ENCODE data around the gene RCAN2. TPM values are rescaled to one million over a fixed set of nuclear protein-coding genes. Genes with fewer than 3 reads are reported as not detected.
A peak's percentile ranks its signal among the peaks of the same experiment; 100 is the strongest.

The RCAN2 gene
- total RNA-seq, 2 donors from 2014 or later, result 3.6 to 7.0 TPM

GRCh38 chr6:46262928-46263706, 228.1 kb downstream of the RCAN2 start:
- no peak overlapping the region for H3K4me3 ChIP-seq
- intact Hi-C loops (cut with DNase I), result no loop called here
- TF ChIP-seq CTCF (IDR thresholded peaks at IDR 0.05), result no peak
- no peaks in the 10 kb centered on the region for H3K4me1 ChIP-seq
- H3K27ac ChIP-seq, result no peak overlapping the region
- no peak for DNase-seq
- no peak overlapping the region for H3K9ac ChIP-seq (ENCODE audit: low read depth in 2 of 2, low read length in 2 of 2)
- no peaks in the 10 kb centered on the region for H3K9me3 ChIP-seq
- H3K36me3 ChIP-seq, result no peaks in the 10 kb centered on the region
- H3K27me3 ChIP-seq, result no peaks in the 10 kb centered on the region

GRCh38 chr6:46258249-46258648, 233.0 kb downstream of the RCAN2 start:
- no peak overlapping the region for H3K9ac ChIP-seq (ENCODE audit: low read depth in 2 of 2, low read length in 2 of 2)
- TF ChIP-seq CTCF (IDR thresholded peaks at IDR 0.05), result no peak
- H3K27ac ChIP-seq, result no peak overlapping the region
- no peak for DNase-seq
- no peaks in the 10 kb centered on the region for H3K27me3 ChIP-seq
- no peak overlapping the region for H3K4me3 ChIP-seq
- H3K9me3 ChIP-seq, result no peaks in the 10 kb centered on the region
- peaks cover 4% of the 10 kb centered on the region for H3K4me1 ChIP-seq
- intact Hi-C loops (cut with DNase I), result no loop called here
- no peaks in the 10 kb centered on the region for H3K36me3 ChIP-seq

GRCh38 chr6:46255528-46255927, 235.7 kb downstream of the RCAN2 start:
- Histone ChIP-seq H3K36me3 (no peaks in the 10 kb centered on the region), H3K9ac (ENCODE audit: low read depth in 2 of 2, low read length in 2 of 2) (no peak overlapping the region), H3K4me1 (peaks cover 4% of the 10 kb centered on the region), H3K9me3 (no peaks in the 10 kb centered on the region), H3K27ac (no peak overlapping the region), H3K4me3 (no peak overlapping the region), H3K27me3 (no peaks in the 10 kb centered on the region)
- no peak for DNase-seq
- no peak for TF ChIP-seq CTCF (IDR thresholded peaks at IDR 0.05)
- intact Hi-C loops (cut with DNase I), result no loop called here

GRCh38 chr6:46254946-46255345, 236.3 kb downstream of the RCAN2 start:
- TF ChIP-seq CTCF (IDR thresholded peaks at IDR 0.05), result no peak
- H3K9ac ChIP-seq (ENCODE audit: low read depth in 2 of 2, low read length in 2 of 2), result no peak overlapping the region
- no peaks in the 10 kb centered on the region for H3K36me3 ChIP-seq
- H3K9me3 ChIP-seq, result no peaks in the 10 kb centered on the region
- intact Hi-C loops (cut with DNase I), result no loop called here
- DNase-seq, result peak; percentile 21
- H3K4me3 ChIP-seq, result no peak overlapping the region
- no peaks in the 10 kb centered on the region for H3K27me3 ChIP-seq
- H3K27ac ChIP-seq, result no peak overlapping the region
- H3K4me1 ChIP-seq, result peaks cover 4% of the 10 kb centered on the region

GRCh38 chr6:46254331-46254730, 236.9 kb downstream of the RCAN2 start:
- Histone ChIP-seq H3K9ac (ENCODE audit: low read depth in 2 of 2, low read length in 2 of 2) (no peak overlapping the region), H3K27ac (no peak overlapping the region), H3K36me3 (no peaks in the 10 kb centered on the region), H3K4me3 (no peak overlapping the region), H3K9me3 (no peaks in the 10 kb centered on the region), H3K27me3 (no peaks in the 10 kb centered on the region), H3K4me1 (peaks cover 4% of the 10 kb centered on the region)
- intact Hi-C loops (cut with DNase I), result no loop called here
- no peak for DNase-seq
- TF ChIP-seq CTCF (IDR thresholded peaks at IDR 0.05), result no peak
